H1 (cell line): ENCODE results near the gene MYOG. TPM values are rescaled to one million over a fixed set of nuclear protein-coding genes. Genes with fewer than 3 reads are reported as not detected.

Experiments used
- CTCF ChIA-PET: fragments of 300-600 bp; sonication (Branson Sonifier 250); formaldehyde crosslinking; loops from one replicate; lab custom pipeline; 2021; ENCODE audit not compliant: partially characterized antibody; lab: Charles Lee
- POLR2A ChIA-PET: fragments of 300-600 bp; sonication (Branson Sonifier 250); formaldehyde crosslinking; loops from one replicate; lab custom pipeline; 2021; ENCODE audit warnings: inconsistent platforms; ENCODE audit not compliant: partially characterized antibody; lab: Charles Lee
- DNase-seq, 2 experiments: peaks; one replicate each; pipeline versions ENCODE4 v3.0.0 to v3.0.0-alpha.2; 2010 to 2022; ENCODE audit warnings: low spot score in 2 of 2, low read depth in 1 of 2, mixed read lengths in 1 of 2
- FAIRE-seq: peaks from 2 replicates; lab custom pipeline; 2011; peaks lifted over from hg19 to GRCh38; lab: Jason Lieb, UNC
- H2AFZ ChIP-seq: 2 replicates; pipeline ENCODE4 v1.8.1; 2012; ENCODE audit warnings: low read length, inconsistent platforms
- H2AK5ac ChIP-seq: 2 replicates; pipeline ENCODE4 v1.6.1; 2013; ENCODE audit warnings: low read depth, low read length
- H2BK120ac ChIP-seq: replicated peaks from 2 replicates; pipeline ENCODE3; 2013; ENCODE audit warnings: low read depth, low read length, inconsistent platforms
- H2BK12ac ChIP-seq: 2 replicates; pipeline ENCODE4 v1.6.1; 2013; ENCODE audit warnings: low read depth, low read length
- H2BK15ac ChIP-seq: 2 replicates; pipeline ENCODE4 v1.6.1; 2013; ENCODE audit warnings: low read length
- H2BK20ac ChIP-seq: 2 replicates; pipeline ENCODE4 v1.6.1; 2013; ENCODE audit warnings: low read length
- H2BK5ac ChIP-seq: 2 replicates; pipeline ENCODE4 v1.6.1; 2013; ENCODE audit warnings: low read depth, low read length
- H3K14ac ChIP-seq: 2 replicates; pipeline ENCODE4 v1.6.1; 2013; ENCODE audit warnings: inconsistent platforms; ENCODE audit not compliant: insufficient read length
- H3K18ac ChIP-seq: 2 replicates; pipeline ENCODE4 v1.6.1; 2013; ENCODE audit warnings: low read length; ENCODE audit errors: extremely low read depth
- H3K23ac ChIP-seq: 2 replicates; pipeline ENCODE4 v1.6.1; 2013; ENCODE audit warnings: inconsistent platforms; ENCODE audit not compliant: insufficient read length
- H3K23me2 ChIP-seq: 2 replicates; pipeline ENCODE4 v1.6.1; 2013; ENCODE audit warnings: low read depth, low read length
- H3K27ac ChIP-seq: 2 replicates; pipeline ENCODE4 v1.6.1; 2011; ENCODE audit warnings: low read depth, low read length, inconsistent platforms
- H3K27me3 ChIP-seq, 4 experiments: replicated peaks in 1 of 4; 1 replicate in 1 of 4; 2 replicates in 3 of 4; pipeline versions ENCODE4 v1.6.1 to v1.8.1; 2011 to 2013; ENCODE audit warnings: low read length in 3 of 4, mild to moderate bottlenecking in 3 of 4, inconsistent platforms in 2 of 4, mixed read lengths in 2 of 4, moderate library complexity in 1 of 4; ENCODE audit not compliant: control insufficient read depth in 3 of 4, insufficient read depth in 3 of 4; ENCODE audit errors: extremely low read depth in 1 of 4
- H3K36me3 ChIP-seq, 4 experiments: 2 replicates each; pipeline versions ENCODE4 v1.6.1 to v1.8.1; 2011 to 2013; ENCODE audit warnings: mild to moderate bottlenecking in 4 of 4, low read length in 3 of 4, moderate library complexity in 2 of 4, control low read depth in 1 of 4, inconsistent platforms in 1 of 4; ENCODE audit not compliant: insufficient read depth in 4 of 4, control insufficient read depth in 2 of 4
- H3K4ac ChIP-seq: replicated peaks from 2 replicates; pipeline ENCODE3; 2013; ENCODE audit warnings: low read length, low read depth, mixed read lengths, inconsistent platforms; ENCODE audit not compliant: insufficient read length
- H3K4me1 ChIP-seq, 4 experiments: replicated peaks in 1 of 4; 1 replicate in 1 of 4; 2 replicates in 3 of 4; pipeline versions ENCODE4 v1.6.1 to v1.8.1; 2011 to 2013; ENCODE audit warnings: low read length in 3 of 4, inconsistent platforms in 2 of 4, mixed read lengths in 1 of 4; ENCODE audit not compliant: insufficient read depth in 4 of 4, control insufficient read depth in 3 of 4
- H3K4me2 ChIP-seq, 2 experiments: 2 replicates each; pipeline versions ENCODE4 v1.6.1 to v1.8.1; 2011 to 2013; ENCODE audit warnings: low read depth in 2 of 2, low read length in 2 of 2, control low read depth in 1 of 2, inconsistent platforms in 1 of 2, mild to moderate bottlenecking in 1 of 2; ENCODE audit not compliant: insufficient read depth in 1 of 2
- H3K4me3 ChIP-seq, 4 experiments: fragments of 200-600, 300-600 bp in 1 of 4; sonication (generic), shearing (Covaris generic), sonication (Bioruptor Twin) in 1 of 4; 2 replicates each; pipeline versions ENCODE4 v1.5.1 to v1.8.1; 2011 to 2016; ENCODE audit warnings: low read length in 4 of 4, low read depth in 3 of 4, control low read depth in 2 of 4, inconsistent platforms in 2 of 4, mild to moderate bottlenecking in 2 of 4, mixed read lengths in 1 of 4, moderate library complexity in 1 of 4; ENCODE audit not compliant: insufficient read depth in 2 of 4; ENCODE audit errors: extremely low read depth in 1 of 4
- H3K56ac ChIP-seq: replicated peaks from 2 replicates; pipeline ENCODE3; 2013; ENCODE audit warnings: low read depth, mild to moderate bottlenecking, mixed read lengths, low read length, inconsistent platforms; ENCODE audit not compliant: insufficient read length
- H3K79me1 ChIP-seq: 2 replicates; pipeline ENCODE4 v1.6.1; 2013; ENCODE audit warnings: low read depth, low read length, control low read depth
- H3K79me2 ChIP-seq, 2 experiments: 2 replicates each; pipeline versions ENCODE4 v1.6.1 to v1.8.1; 2012 to 2013; ENCODE audit warnings: low read length in 2 of 2, mild to moderate bottlenecking in 2 of 2, inconsistent platforms in 1 of 2; ENCODE audit not compliant: insufficient read depth in 2 of 2, control insufficient read depth in 1 of 2
- H3K9ac ChIP-seq, 4 experiments: replicated peaks in 1 of 4; 1 replicate in 1 of 4; 2 replicates in 3 of 4; pipeline versions ENCODE4 v1.6.1 to v1.8.1; 2011 to 2013; ENCODE audit warnings: low read depth in 3 of 4, low read length in 3 of 4, control low read depth in 2 of 4, mild to moderate bottlenecking in 2 of 4, moderate library complexity in 2 of 4, inconsistent platforms in 1 of 4; ENCODE audit errors: extremely low read depth in 1 of 4
- H3K9me3 ChIP-seq, 2 experiments: 2 replicates each; pipeline versions ENCODE4 v1.6.1 to v1.8.1; 2012 to 2013; ENCODE audit warnings: mild to moderate bottlenecking in 2 of 2, moderate library complexity in 2 of 2, control low read depth in 1 of 2, inconsistent platforms in 1 of 2, low read depth in 1 of 2, low read length in 1 of 2, mixed read lengths in 1 of 2; ENCODE audit not compliant: insufficient read depth in 2 of 2
- H4K20me1 ChIP-seq, 2 experiments: replicated peaks in 1 of 2; 2 replicates each; pipeline versions ENCODE3 to v1.8.1; 2011 to 2013; ENCODE audit warnings: inconsistent platforms in 2 of 2, low read length in 2 of 2, mild to moderate bottlenecking in 1 of 2; ENCODE audit not compliant: insufficient read depth in 2 of 2, control insufficient read depth in 1 of 2
- H4K5ac ChIP-seq: 2 replicates; pipeline ENCODE4 v1.6.1; 2013; ENCODE audit warnings: low read length, low read depth, mixed read lengths, inconsistent platforms; ENCODE audit not compliant: insufficient read length
- H4K8ac ChIP-seq: 2 replicates; pipeline ENCODE4 v1.8.0; 2013; ENCODE audit warnings: mild to moderate bottlenecking, moderate library complexity, low read length, inconsistent platforms; ENCODE audit not compliant: insufficient read depth; ENCODE audit errors: extremely low read depth
- H4K91ac ChIP-seq: replicated peaks from 2 replicates; pipeline ENCODE3; 2013; ENCODE audit warnings: low read length, mixed read lengths, inconsistent platforms; ENCODE audit not compliant: insufficient read length
- JUND ChIP-seq: IDR thresholded peaks from 2 replicates; pipeline ENCODE4 v1.6.1; 2011; ENCODE audit warnings: mild to moderate bottlenecking, improper control_type of control experiment, low read length
- SP2 ChIP-seq: IDR thresholded peaks from 2 replicates; pipeline ENCODE4 v1.6.1; 2012; ENCODE audit warnings: mild to moderate bottlenecking, low read length, inconsistent platforms
- SUZ12 ChIP-seq: fragments of 200-600 bp; sonication (generic); IDR thresholded peaks from 2 replicates; pipeline ENCODE4 v1.6.1; 2012; ENCODE audit warnings: mild to moderate bottlenecking, inconsistent platforms, low read length, moderate library complexity, mixed read lengths
- WGBS, 2 experiments: shearing (Covaris generic) in 1 of 2; methylation state at CpG; one replicate each; pipeline versions ENCODE4 v1.1.6 to v1.1.7; 2013 to 2015; ENCODE audit warnings: low lambda C conversion rate in 2 of 2, mixed read lengths in 2 of 2, inconsistent platforms in 1 of 2, low coverage in 1 of 2, missing lambda C conversion rate in 1 of 2; ENCODE audit not compliant: insufficient replicate concordance in 2 of 2, insufficient coverage in 1 of 2, insufficient read length in 1 of 2; ENCODE audit errors: extremely low coverage in 1 of 2, missing lambda C conversion rate in 1 of 2; 5-methylcytosine and 5-hydroxymethylcytosine counted together
- polyA plus RNA-seq, 7 experiments: library from polyadenylated mRNA; depleted of rRNA in 3 of 7; stranded (reverse) in 5 of 7; unstranded in 2 of 7; fragments of >200 nt in 5 of 7; fragments of 200-250 nt in 2 of 7; gene quantifications; 1 replicate in 5 of 7; 2 replicates in 1 of 7; 4 replicates in 1 of 7; pipeline versions ENCODE4 v1.2.1 to v1.2.3, GENCODE V29; 2011 to 2013; ENCODE audit warnings: missing spikeins in 2 of 7, mixed read lengths in 2 of 7
- total RNA-seq: library from RNA; stranded (reverse); fragmentation: NEBNext Ultra II Directional; extraction: Animal tissue kit (Norgen Biotek cat#: 25700); gene quantifications from 2 replicates; pipeline ENCODE4 v1.2.1, GENCODE V29; 2021

The MYOG gene
- total and polyA plus RNA-seq, 2 of the 8 experiments (the other 6 are each of a cell fraction or from before 2014, with no cell fraction given), result not detected

DNA sequence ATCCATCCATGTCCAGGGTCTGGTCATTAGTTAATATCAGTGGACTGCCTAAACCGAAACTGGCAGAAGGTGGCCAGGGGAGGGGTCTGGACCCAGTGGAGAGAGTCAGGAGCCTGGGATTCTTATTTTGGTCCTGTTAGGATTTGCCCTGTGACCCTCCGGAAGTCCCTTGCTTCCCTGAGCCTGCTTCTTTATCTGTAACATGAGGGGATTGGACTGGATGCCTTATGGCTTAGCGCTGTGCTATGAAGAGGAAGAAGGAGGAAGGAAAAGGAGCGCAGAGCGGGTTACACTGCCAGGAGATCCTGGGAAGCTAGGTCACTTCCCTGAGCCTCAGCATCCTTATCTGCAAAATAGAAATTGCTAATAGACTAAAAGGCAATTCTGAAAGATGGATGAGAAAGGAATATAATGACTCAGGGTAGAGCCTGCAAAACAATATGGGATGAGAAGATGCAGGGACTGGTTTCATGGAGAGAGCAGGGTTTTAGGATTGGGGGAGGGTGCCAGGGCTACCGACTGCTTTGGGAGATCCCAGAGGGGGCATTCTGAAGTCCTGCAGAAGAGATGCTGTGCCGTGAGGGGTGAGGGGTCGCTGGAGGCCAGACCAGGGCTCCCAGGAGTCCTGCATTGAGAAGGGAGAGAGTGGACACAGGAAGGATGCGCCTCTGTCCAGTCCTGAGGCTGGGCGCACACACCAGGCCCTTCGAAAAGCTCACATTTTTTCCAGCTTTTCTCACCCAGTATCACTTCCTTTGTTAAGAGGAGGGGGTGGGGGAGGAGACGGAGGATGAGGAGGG lies 41.3 kb upstream of the MYOG start:
- peak overlapping the region; percentile 16 to 64 (median 56); a peak in 7 of 8 replicates for H3K4me3 ChIP-seq
- WGBS, 2 experiments, result 47% methylated on average over 11 of the region's 12 CpGs; no CpG with 5 or more reads in 1 of the 2 experiments
- H3K4ac ChIP-seq, result no peak overlapping the region
- H2AK5ac ChIP-seq, result no peak overlapping the region
- no peaks in the 10 kb centered on the region for H3K9me3 ChIP-seq
- H3K79me1 ChIP-seq, result no peaks in the 10 kb centered on the region
- H3K18ac ChIP-seq, result no peak overlapping the region
- DNase-seq, result peak in 1 of 2 experiments; percentile 49
- POLR2A ChIA-PET, result interaction anchor here (0.6 to 2.1 kb wide), 5 partner anchors 7 to 270 kb away, joined by 3 to 8 read pairs (median 4); no protein-coding TSS in a partner anchor
- H4K91ac ChIP-seq, result no peak overlapping the region
- H2AFZ ChIP-seq, result peak overlapping the region; percentile 87; the same call in 1 of the 2 replicates
- H2BK5ac ChIP-seq, result no peak overlapping the region
- H3K14ac ChIP-seq, result no peak overlapping the region
- no peak overlapping the region for H3K9ac ChIP-seq
- H3K27ac ChIP-seq, result no peak overlapping the region
- H2BK20ac ChIP-seq, result no peak overlapping the region; the same call in 1 of the 2 replicates
- H2BK12ac ChIP-seq, result no peak overlapping the region
- H3K23me2 ChIP-seq, result peaks cover 2% of the 10 kb centered on the region; the same call in 1 of the 2 replicates
- H3K4me2 ChIP-seq, result peak overlapping the region; percentile 62 to 83
- CTCF ChIA-PET, result interaction anchor here (0.5 to 49.1 kb wide), 33 partner anchors 7 to 574 kb away, joined by 3 to 1071 read pairs (median 4); partner anchors contain the start of genes CHI3L1, MYBPH, MYOG and PPFIA4
- H3K56ac ChIP-seq, result no peak overlapping the region
- H4K20me1 ChIP-seq, result no peaks in the 10 kb centered on the region
- H3K36me3 ChIP-seq, result no peaks in the 10 kb centered on the region
- H3K4me1 ChIP-seq, result peaks cover 3 to 22% (median 13%) of the 10 kb centered on the region in 4 experiments
- no peak overlapping the region for H2BK120ac ChIP-seq
- H3K27me3 ChIP-seq, result peaks cover 5 to 32% (median 18%) of the 10 kb centered on the region in 4 experiments
- H4K8ac ChIP-seq, result no peak overlapping the region; the same call in 1 of the 2 replicates
- peak overlapping the region; percentile 62; the same call in 1 of the 2 replicates for H2BK15ac ChIP-seq
- no peak overlapping the region for H4K5ac ChIP-seq
- no peak overlapping the region for H3K23ac ChIP-seq
- FAIRE-seq, result no peak
- H3K79me2 ChIP-seq, result no peaks in the 10 kb centered on the region
- TF ChIP-seq SUZ12 (0 out of 2 replicates have a peak, but pooled peaks have one; percentile 48), SP2 (no peak), JUND (no peak)
